Gastroesophageal sphincter (tissue), 4 donors: ENCODE results near the gene PTPN13. TPM values are rescaled to one million over a fixed set of nuclear protein-coding genes. Genes with fewer than 3 reads are reported as not detected.

Experiments used
- ATAC-seq: fragments of 150-250 bp; one replicate; pipeline ENCODE4 v1.9.1; 2016; ENCODE audit warnings: mild to moderate bottlenecking, moderate library complexity
- H3K27ac ChIP-seq, 4 donors: fragments of 200-600 bp; sonication (generic) in 3 of 4; 1 replicate in 3 of 4; 2 replicates in 1 of 4; pipeline ENCODE4 v1.5.1; 2016 to 2019
- H3K27me3 ChIP-seq: fragments of 200-600 bp; sonication (generic); one replicate; pipeline ENCODE4 v1.5.1; 2019
- H3K36me3 ChIP-seq, 2 donors: fragments of 200-600 bp; sonication (generic); one replicate each; pipeline ENCODE4 v1.5.1; 2019; ENCODE audit warnings: control low read depth in 1 of 2
- H3K4me1 ChIP-seq, 3 donors: fragments of 200-600 bp; sonication (generic); 1 replicate in 2 of 3; 2 replicates in 1 of 3; pipeline ENCODE4 v1.5.1; 2016 to 2019; ENCODE audit warnings: control low read depth in 2 of 3
- H3K4me3 ChIP-seq, 2 donors: fragments of 200-600 bp; sonication (generic); one replicate each; pipeline ENCODE4 v1.5.1; 2019; ENCODE audit warnings: mild to moderate bottlenecking in 1 of 2, moderate library complexity in 1 of 2
- H3K9me3 ChIP-seq, 3 donors: fragments of 200-600 bp; sonication (generic); one replicate each; pipeline ENCODE4 v1.5.1; 2017 to 2019; ENCODE audit warnings: control low read depth in 2 of 3
- EP300 ChIP-seq: sonication (generic); formaldehyde crosslinking; IDR thresholded peaks from one replicate; pipeline ENCODE4 v1.6.1; 2017; ENCODE audit warnings: antibody characterized with exemption, mild to moderate bottlenecking
- POLR2A ChIP-seq, 2 donors: fragments of 450-650 bp; IDR thresholded peaks; one replicate each; pipeline ENCODE4 v1.6.1; 2017; ENCODE audit warnings: antibody characterized with exemption in 2 of 2, mild to moderate bottlenecking in 2 of 2, moderate library complexity in 1 of 2
- POLR2AphosphoS5 ChIP-seq: sonication (generic); formaldehyde crosslinking; IDR thresholded peaks from one replicate; pipeline ENCODE4 v1.6.1; 2017; ENCODE audit warnings: antibody characterized with exemption
- WGBS, 2 donors: methylation state at CpG; one replicate each; pipeline ENCODE4 v1.1.5; 2018; ENCODE audit warnings: low coverage in 1 of 2; 5-methylcytosine and 5-hydroxymethylcytosine counted together
- total RNA-seq, 4 donors: library from RNA; depleted of rRNA; stranded (reverse); fragments of >200 nt; gene quantifications; one replicate each; pipeline ENCODE4 v1.1.0, GENCODE V29; 2016
- TF ChIP-seq, protein P1 (sequence below), 4 experiments: fragments of 200-600 bp in 2 of 4; fragments of 450-650 bp in 2 of 4; sonication (generic) in 1 of 4; IDR thresholded peaks; one replicate each; pipeline ENCODE4 v1.5.1; 2017 to 2019; ENCODE audit warnings: antibody characterized with exemption in 4 of 4, mild to moderate bottlenecking in 2 of 4, moderate library complexity in 2 of 4

The PTPN13 gene
- total RNA-seq, 4 donors from 2014 or later = 12.8 to 22.7 (median 20.7) TPM

- Histone ChIP-seq H3K27me3 (no peaks in the 10 kb centered on the region), H3K4me3 (no peak overlapping the region), H3K27ac (no peak overlapping the region), H3K9me3 (no peaks in the 10 kb centered on the region), H3K4me1 (no peaks in the 10 kb centered on the region), H3K36me3 (peaks cover 0 to 24% of the 10 kb centered on the region in 2 donors)
- TF ChIP-seq, protein P1, sequence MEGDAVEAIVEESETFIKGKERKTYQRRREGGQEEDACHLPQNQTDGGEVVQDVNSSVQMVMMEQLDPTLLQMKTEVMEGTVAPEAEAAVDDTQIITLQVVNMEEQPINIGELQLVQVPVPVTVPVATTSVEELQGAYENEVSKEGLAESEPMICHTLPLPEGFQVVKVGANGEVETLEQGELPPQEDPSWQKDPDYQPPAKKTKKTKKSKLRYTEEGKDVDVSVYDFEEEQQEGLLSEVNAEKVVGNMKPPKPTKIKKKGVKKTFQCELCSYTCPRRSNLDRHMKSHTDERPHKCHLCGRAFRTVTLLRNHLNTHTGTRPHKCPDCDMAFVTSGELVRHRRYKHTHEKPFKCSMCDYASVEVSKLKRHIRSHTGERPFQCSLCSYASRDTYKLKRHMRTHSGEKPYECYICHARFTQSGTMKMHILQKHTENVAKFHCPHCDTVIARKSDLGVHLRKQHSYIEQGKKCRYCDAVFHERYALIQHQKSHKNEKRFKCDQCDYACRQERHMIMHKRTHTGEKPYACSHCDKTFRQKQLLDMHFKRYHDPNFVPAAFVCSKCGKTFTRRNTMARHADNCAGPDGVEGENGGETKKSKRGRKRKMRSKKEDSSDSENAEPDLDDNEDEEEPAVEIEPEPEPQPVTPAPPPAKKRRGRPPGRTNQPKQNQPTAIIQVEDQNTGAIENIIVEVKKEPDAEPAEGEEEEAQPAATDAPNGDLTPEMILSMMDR (IDR thresholded peaks at IDR 0.05) = no peak
- TF ChIP-seq POLR2AphosphoS5 (no peak), POLR2A (IDR thresholded peaks at IDR 0.05) (no peak), EP300 (no peak)
- ATAC-seq = no peak
- 67 to 83% methylated on average over 1 to 3 of the region's 3 CpGs for WGBS, 2 donors
Measured at GRCh38 chr4:86757468-86757867, 163.4 kb downstream of the PTPN13 start.

DNA sequence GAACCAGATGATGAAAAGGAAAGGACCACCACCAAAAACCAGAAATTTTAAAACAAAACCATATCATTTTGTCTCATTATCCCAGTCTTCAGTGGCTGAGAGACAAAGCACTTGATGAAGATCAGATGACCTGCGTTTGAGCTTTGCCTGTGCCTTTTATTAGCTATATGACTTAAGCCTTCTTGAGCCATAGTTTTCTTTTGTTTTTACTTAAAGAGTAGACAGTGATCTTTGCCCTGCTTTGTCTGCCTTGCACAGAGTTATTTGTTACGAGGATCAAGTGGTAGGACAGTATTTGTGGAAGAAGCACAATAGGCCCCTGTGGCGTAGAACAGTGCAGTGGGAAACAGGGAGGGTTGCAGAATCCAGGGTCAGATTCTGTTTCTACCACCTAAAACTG, 165.2 kb downstream of the PTPN13 start:
- H3K4me3 ChIP-seq = no peak overlapping the region
- H3K4me1 ChIP-seq = no peaks in the 10 kb centered on the region
- 91 to 100% methylated on average over 2 to 3 of the region's 3 CpGs for WGBS, 2 donors
- peaks cover 0 to 38% of the 10 kb centered on the region in 2 donors for H3K36me3 ChIP-seq
- no peaks in the 10 kb centered on the region for H3K9me3 ChIP-seq
- no peaks in the 10 kb centered on the region for H3K27me3 ChIP-seq
- TF ChIP-seq POLR2AphosphoS5 (no peak), EP300 (no peak), POLR2A (IDR thresholded peaks at IDR 0.05) (no peak)
- TF ChIP-seq, protein P1 (IDR thresholded peaks at IDR 0.05) = no peak
- ATAC-seq = no peak
- no peak overlapping the region for H3K27ac ChIP-seq

DNA sequence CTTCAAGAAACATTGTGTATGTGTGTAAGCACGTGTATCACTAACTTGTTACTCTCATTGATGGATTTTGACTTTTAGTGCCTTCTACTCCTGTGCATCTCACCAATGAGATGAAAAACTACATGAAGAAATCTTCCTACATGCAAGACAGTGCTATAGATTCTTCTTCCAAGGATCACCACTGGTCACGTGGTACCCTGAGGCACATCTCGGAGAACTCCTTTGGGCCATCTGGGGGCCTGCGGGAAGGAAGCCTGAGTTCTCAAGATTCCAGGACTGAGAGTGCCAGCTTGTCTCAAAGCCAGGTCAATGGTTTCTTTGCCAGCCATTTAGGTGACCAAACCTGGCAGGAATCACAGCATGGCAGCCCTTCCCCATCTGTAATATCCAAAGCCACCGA, 168.5 kb downstream of the PTPN13 start:
- 86 to 93% methylated on average over 2 to 5 of the region's 5 CpGs for WGBS, 2 donors
- Histone ChIP-seq H3K27ac (no peak overlapping the region), H3K9me3 (no peaks in the 10 kb centered on the region), H3K4me1 (no peaks in the 10 kb centered on the region), H3K4me3 (no peak overlapping the region), H3K27me3 (no peaks in the 10 kb centered on the region), H3K36me3 (peaks cover 0 to 60% of the 10 kb centered on the region in 2 donors)
- ATAC-seq = no peak
- TF ChIP-seq, protein P1 (IDR thresholded peaks at IDR 0.05) = no peak
- no peak for TF ChIP-seq POLR2AphosphoS5
- TF ChIP-seq EP300 = no peak
- no peak for TF ChIP-seq POLR2A (IDR thresholded peaks at IDR 0.05)

DNA sequence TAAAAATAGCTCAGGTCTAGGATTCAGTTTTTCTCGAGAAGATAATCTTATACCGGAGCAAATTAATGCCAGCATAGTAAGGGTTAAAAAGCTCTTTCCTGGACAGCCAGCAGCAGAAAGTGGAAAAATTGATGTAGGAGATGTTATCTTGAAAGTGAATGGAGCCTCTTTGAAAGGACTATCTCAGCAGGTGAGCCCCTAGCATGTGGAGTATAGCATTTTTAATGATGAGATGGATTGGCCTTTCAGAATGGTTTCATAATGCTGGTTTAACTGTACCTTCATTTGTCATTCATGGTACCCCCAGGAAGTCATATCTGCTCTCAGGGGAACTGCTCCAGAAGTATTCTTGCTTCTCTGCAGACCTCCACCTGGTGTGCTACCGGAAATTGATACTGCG, 175.7 kb downstream of the PTPN13 start:
- ATAC-seq = no peak
- Histone ChIP-seq H3K9me3 (no peaks in the 10 kb centered on the region), H3K27ac (no peak overlapping the region), H3K36me3 (peaks cover 0 to 90% of the 10 kb centered on the region in 2 donors), H3K4me3 (no peak overlapping the region), H3K27me3 (no peaks in the 10 kb centered on the region), H3K4me1 (no peaks in the 10 kb centered on the region)
- 92 to 96% methylated on average over 4 of the region's 4 CpGs for WGBS, 2 donors
- TF ChIP-seq POLR2A (IDR thresholded peaks at IDR 0.05) (no peak), EP300 (no peak), POLR2AphosphoS5 (no peak)
- TF ChIP-seq, protein P1 (IDR thresholded peaks at IDR 0.05) = no peak

DNA sequence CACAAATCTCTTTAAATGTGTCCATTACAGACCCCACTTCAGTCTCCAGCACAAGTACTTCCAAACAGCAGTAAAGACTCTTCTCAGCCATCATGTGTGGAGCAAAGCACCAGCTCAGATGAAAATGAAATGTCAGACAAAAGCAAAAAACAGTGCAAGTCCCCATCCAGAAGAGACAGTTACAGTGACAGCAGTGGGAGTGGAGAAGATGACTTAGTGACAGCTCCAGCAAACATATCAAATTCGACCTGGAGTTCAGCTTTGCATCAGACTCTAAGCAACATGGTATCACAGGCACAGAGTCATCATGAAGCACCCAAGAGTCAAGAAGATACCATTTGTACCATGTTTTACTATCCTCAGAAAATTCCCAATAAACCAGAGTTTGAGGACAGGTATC, 177.0 kb downstream of the PTPN13 start:
- Histone ChIP-seq H3K27me3 (no peaks in the 10 kb centered on the region), H3K36me3 (peaks cover 0 to 94% of the 10 kb centered on the region in 2 donors), H3K4me3 (no peak overlapping the region), H3K9me3 (no peaks in the 10 kb centered on the region), H3K4me1 (no peaks in the 10 kb centered on the region), H3K27ac (no peak overlapping the region)
- 86% methylated on average over 1 of the region's 1 CpG; no CpG with 5 or more reads in 1 of the 2 donors for WGBS, 2 donors
- ATAC-seq = no peak
- TF ChIP-seq, protein P1 (IDR thresholded peaks at IDR 0.05) = no peak
- TF ChIP-seq POLR2AphosphoS5 = no peak
- TF ChIP-seq POLR2A (IDR thresholded peaks at IDR 0.05) = no peak
- no peak for TF ChIP-seq EP300
